Mesendoderm (in vitro differentiated cells): ENCODE data around the gene ADAT2.
"Not testable (repeated sequence)": the region's sequence is repeated elsewhere in the genome, so short reads cannot be mapped to it uniquely, and the experiment has no call there.

Experiments
- DNase-seq: peaks from one replicate; pipeline ENCODE4 v3.0.0; 2013
- H2AK5ac ChIP-seq: 2 replicates; pipeline ENCODE4 v1.6.1; 2013; ENCODE audit warnings: low read length, inconsistent platforms
- H2BK120ac ChIP-seq: 2 replicates; pipeline ENCODE4 v1.6.1; 2013; ENCODE audit warnings: low read depth, mild to moderate bottlenecking, low read length, moderate library complexity, mixed read lengths
- H2BK15ac ChIP-seq: replicated peaks from 2 replicates; pipeline ENCODE4 v1.6.1; 2013; ENCODE audit warnings: low read depth, mild to moderate bottlenecking, moderate library complexity
- H2BK5ac ChIP-seq: 2 replicates; pipeline ENCODE4 v1.6.1; 2013; ENCODE audit warnings: low read length, inconsistent platforms
- H3K18ac ChIP-seq: 2 replicates; pipeline ENCODE4 v1.6.1; 2013; ENCODE audit warnings: mild to moderate bottlenecking, low read length, mixed read lengths
- H3K23ac ChIP-seq: one replicate; pipeline ENCODE4 v1.6.1; 2013; ENCODE audit warnings: low read length
- H3K27ac ChIP-seq: 2 replicates; pipeline ENCODE4 v1.5.1; 2013; ENCODE audit warnings: low read depth, mild to moderate bottlenecking, inconsistent platforms, low read length, moderate library complexity
- H3K27me3 ChIP-seq: 2 replicates; pipeline ENCODE4 v1.6.1; 2013; ENCODE audit warnings: low read length, control low read depth, mild to moderate bottlenecking, inconsistent platforms; ENCODE audit not compliant: insufficient read depth, poor library complexity
- H3K36me3 ChIP-seq: 2 replicates; pipeline ENCODE4 v1.6.1; 2013; ENCODE audit warnings: low read length, inconsistent platforms; ENCODE audit not compliant: control insufficient read depth, insufficient read depth
- H3K4ac ChIP-seq: one replicate; pipeline ENCODE4 v1.6.1; 2013; ENCODE audit warnings: low read depth, mild to moderate bottlenecking, low read length, moderate library complexity
- H3K4me1 ChIP-seq: 2 replicates; pipeline ENCODE4 v1.6.1; 2013; ENCODE audit warnings: low read depth, low read length, inconsistent platforms; ENCODE audit not compliant: control insufficient read depth
- H3K4me2 ChIP-seq: 2 replicates; pipeline ENCODE4 v1.6.1; 2013; ENCODE audit warnings: low read length
- H3K4me3 ChIP-seq: 2 replicates; pipeline ENCODE4 v1.5.1; 2013; ENCODE audit warnings: mild to moderate bottlenecking, low read length
- H3K56ac ChIP-seq: one replicate; pipeline ENCODE4 v1.6.1; 2013; ENCODE audit warnings: low read length
- H3K79me1 ChIP-seq: 2 replicates; pipeline ENCODE4 v1.6.1; 2013; ENCODE audit warnings: low read length, inconsistent platforms
- H3K79me2 ChIP-seq: 2 replicates; pipeline ENCODE4 v1.6.1; 2013; ENCODE audit warnings: mild to moderate bottlenecking, low read length; ENCODE audit not compliant: control insufficient read depth, insufficient read depth
- H3K9ac ChIP-seq: 2 replicates; pipeline ENCODE4 v1.6.1; 2013; ENCODE audit warnings: low read length, inconsistent platforms
- H4K5ac ChIP-seq: one replicate; pipeline ENCODE4 v1.6.1; 2013; ENCODE audit warnings: low read length
- H4K8ac ChIP-seq: one replicate; pipeline ENCODE4 v1.6.1; 2013; ENCODE audit warnings: low read depth, mild to moderate bottlenecking, control low read depth, low read length, moderate library complexity
- WGBS: extraction: QIAGEN DNeasy Blood & Tissue Kit; methylation state at CpG from one replicate; pipeline ENCODE4 v1.1.7; 2013; ENCODE audit warnings: low lambda C conversion rate, missing lambda C conversion rate; ENCODE audit not compliant: insufficient coverage; ENCODE audit errors: extremely low coverage; 5-methylcytosine and 5-hydroxymethylcytosine counted together

Gene ADAT2

DNA sequence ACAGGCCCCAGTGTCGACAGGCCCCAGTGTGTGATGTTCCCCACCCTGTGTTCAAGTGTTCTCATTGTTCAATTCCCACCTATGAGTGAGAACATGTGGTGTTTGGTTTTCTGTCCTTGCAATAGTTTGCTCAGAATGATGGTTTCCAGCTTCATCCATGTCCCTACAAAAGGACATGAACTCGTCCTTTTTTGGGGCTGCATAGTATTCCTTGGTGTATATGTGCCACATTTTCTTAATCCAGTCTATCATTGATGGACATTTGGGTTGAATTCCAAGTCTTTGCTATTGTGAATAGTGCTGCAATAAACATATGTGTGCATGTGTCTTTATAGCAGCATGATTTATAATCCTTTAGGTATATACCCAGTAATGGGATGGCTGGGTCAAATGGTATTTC lies 18.3 kb upstream of the ADAT2 start:
- not testable (repeated sequence) for H3K18ac ChIP-seq, H3K79me1 ChIP-seq, H3K4me2 ChIP-seq, H3K23ac ChIP-seq, H2AK5ac ChIP-seq, H3K4me1 ChIP-seq, H3K4ac ChIP-seq, H3K36me3 ChIP-seq, H4K8ac ChIP-seq, H2BK5ac ChIP-seq, H3K4me3 ChIP-seq, H3K9ac ChIP-seq, H2BK15ac ChIP-seq, H3K27me3 ChIP-seq, H2BK120ac ChIP-seq, H3K56ac ChIP-seq, DNase-seq, H3K79me2 ChIP-seq, H4K5ac ChIP-seq, H3K27ac ChIP-seq
- WGBS, result no CpG with 5 or more reads among the region's 2 CpGs

DNA sequence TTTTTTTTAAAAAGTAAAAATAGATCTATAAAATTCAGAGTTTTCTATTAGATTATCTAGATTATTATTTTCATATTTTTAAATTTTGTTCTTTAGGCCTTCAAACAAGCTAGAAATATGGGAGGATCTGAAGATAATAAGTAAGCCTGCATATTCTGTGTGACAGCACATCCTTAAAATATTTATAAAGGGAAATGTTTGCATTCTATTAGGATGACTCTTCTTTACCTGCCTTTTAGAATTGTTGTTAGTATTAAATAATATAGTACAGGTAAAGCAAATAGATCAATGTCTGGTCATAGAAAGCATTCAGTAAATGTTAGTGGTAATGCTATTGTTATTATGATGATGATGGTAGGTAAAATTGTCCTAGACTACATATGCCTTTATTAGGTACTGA lies 17.5 kb upstream of the ADAT2 start:
- H3K56ac ChIP-seq, result no peak overlapping the region
- no peak overlapping the region for H4K5ac ChIP-seq
- H2BK120ac ChIP-seq, result no peak overlapping the region
- no peak overlapping the region for H3K9ac ChIP-seq
- no peak overlapping the region for H3K4me3 ChIP-seq
- H2BK5ac ChIP-seq, result no peak overlapping the region
- H3K18ac ChIP-seq, result no peak overlapping the region
- no peak overlapping the region for H2BK15ac ChIP-seq
- no peaks in the 10 kb centered on the region for H3K4me1 ChIP-seq
- no peak overlapping the region for H3K23ac ChIP-seq
- no peaks in the 10 kb centered on the region for H3K79me1 ChIP-seq
- no peak overlapping the region for H4K8ac ChIP-seq
- H3K27me3 ChIP-seq, result no peaks in the 10 kb centered on the region
- no peak overlapping the region for H3K27ac ChIP-seq
- DNase-seq, result no peak
- H2AK5ac ChIP-seq, result no peak overlapping the region
- no peaks in the 10 kb centered on the region for H3K36me3 ChIP-seq
- H3K4me2 ChIP-seq, result no peak overlapping the region
- no peak overlapping the region for H3K4ac ChIP-seq
- H3K79me2 ChIP-seq, result no peaks in the 10 kb centered on the region

DNA sequence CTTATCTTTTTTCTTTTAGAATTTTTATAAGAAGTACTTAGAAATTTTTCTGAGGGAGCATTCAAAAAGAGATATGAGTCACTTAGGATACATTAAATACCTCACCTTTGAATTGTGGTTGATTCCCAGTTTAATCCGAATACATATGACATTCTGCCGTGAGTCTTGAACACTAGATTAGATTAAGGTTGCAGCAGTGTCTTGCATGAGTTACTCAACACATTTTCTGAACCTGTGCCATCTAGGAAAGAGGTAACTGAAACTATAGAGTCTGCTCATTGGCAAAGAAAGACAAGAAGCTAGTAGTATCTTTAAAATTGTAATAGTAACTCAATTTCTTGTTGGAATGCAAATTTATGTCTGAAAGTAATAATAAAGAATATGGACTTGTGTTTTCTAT lies 15.1 kb upstream of the ADAT2 start:
- H3K18ac ChIP-seq, result no peak overlapping the region
- H3K4ac ChIP-seq, result no peak overlapping the region
- H3K4me2 ChIP-seq, result no peak overlapping the region
- no peak overlapping the region for H3K4me3 ChIP-seq
- H4K5ac ChIP-seq, result no peak overlapping the region
- H4K8ac ChIP-seq, result no peak overlapping the region
- no peak overlapping the region for H2BK5ac ChIP-seq
- no peaks in the 10 kb centered on the region for H3K36me3 ChIP-seq
- no CpG with 5 or more reads among the region's 2 CpGs for WGBS
- no peak overlapping the region for H2BK15ac ChIP-seq
- H3K79me1 ChIP-seq, result no peaks in the 10 kb centered on the region
- no peak overlapping the region for H3K56ac ChIP-seq
- no peaks in the 10 kb centered on the region for H3K27me3 ChIP-seq
- H2AK5ac ChIP-seq, result no peak overlapping the region
- no peak for DNase-seq
- H3K27ac ChIP-seq, result no peak overlapping the region
- H3K79me2 ChIP-seq, result no peaks in the 10 kb centered on the region
- no peak overlapping the region for H2BK120ac ChIP-seq
- H3K23ac ChIP-seq, result no peak overlapping the region
- H3K4me1 ChIP-seq, result no peaks in the 10 kb centered on the region
- H3K9ac ChIP-seq, result no peak overlapping the region

DNA sequence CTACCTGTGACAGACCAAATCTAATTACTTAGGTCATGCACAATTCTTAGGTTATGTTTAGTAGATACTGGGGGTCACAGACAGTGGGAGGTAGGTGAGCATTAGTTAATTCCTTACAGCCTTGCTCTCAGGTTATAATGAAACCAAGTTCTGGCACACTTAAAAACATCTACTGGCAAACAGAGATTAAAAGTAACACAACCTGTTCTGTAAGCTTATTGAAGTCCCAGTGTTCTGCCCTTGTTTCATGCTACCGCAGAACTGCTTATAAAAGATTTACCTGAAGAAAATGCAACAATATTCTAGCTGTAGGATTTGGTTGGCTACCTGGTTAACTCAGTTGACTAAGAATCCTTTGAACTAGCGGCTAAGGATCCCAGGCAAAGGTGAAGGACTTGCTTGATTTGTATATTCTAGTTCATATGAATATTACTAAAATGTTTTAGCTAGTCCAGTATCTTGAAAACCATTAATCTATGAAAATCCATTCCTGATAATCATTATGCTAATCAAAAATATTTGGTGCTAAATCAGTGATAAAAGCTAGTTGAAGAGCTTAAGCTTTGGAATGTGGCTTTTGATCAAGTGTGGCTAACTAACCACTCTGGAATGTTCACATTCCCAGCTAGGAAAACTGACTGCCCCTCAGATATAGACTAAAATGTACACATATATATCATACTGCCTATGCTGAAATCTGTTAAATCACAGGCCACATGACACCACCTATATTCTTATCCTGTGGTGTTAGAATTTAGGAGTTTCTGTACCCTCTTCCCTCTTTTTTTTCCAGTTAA lies 7.3 kb upstream of the ADAT2 start:
- H3K4ac ChIP-seq, result no peak overlapping the region
- H2BK5ac ChIP-seq, result no peak overlapping the region
- WGBS, result no CpG with 5 or more reads among the region's 2 CpGs
- no peak overlapping the region for H2BK120ac ChIP-seq
- H3K4me3 ChIP-seq, result no peak overlapping the region
- H4K5ac ChIP-seq, result no peak overlapping the region
- H3K27me3 ChIP-seq, result no peaks in the 10 kb centered on the region
- H3K4me1 ChIP-seq, result no peaks in the 10 kb centered on the region
- no peaks in the 10 kb centered on the region for H3K79me1 ChIP-seq
- H4K8ac ChIP-seq, result no peak overlapping the region
- no peak overlapping the region for H3K18ac ChIP-seq
- DNase-seq, result peak; percentile 37
- H3K79me2 ChIP-seq, result no peaks in the 10 kb centered on the region
- H3K27ac ChIP-seq, result no peak overlapping the region
- no peak overlapping the region for H3K4me2 ChIP-seq
- H3K56ac ChIP-seq, result no peak overlapping the region
- no peak overlapping the region for H2AK5ac ChIP-seq
- no peaks in the 10 kb centered on the region for H3K36me3 ChIP-seq
- H3K23ac ChIP-seq, result no peak overlapping the region
- H2BK15ac ChIP-seq, result no peak overlapping the region
- H3K9ac ChIP-seq, result no peak overlapping the region

DNA sequence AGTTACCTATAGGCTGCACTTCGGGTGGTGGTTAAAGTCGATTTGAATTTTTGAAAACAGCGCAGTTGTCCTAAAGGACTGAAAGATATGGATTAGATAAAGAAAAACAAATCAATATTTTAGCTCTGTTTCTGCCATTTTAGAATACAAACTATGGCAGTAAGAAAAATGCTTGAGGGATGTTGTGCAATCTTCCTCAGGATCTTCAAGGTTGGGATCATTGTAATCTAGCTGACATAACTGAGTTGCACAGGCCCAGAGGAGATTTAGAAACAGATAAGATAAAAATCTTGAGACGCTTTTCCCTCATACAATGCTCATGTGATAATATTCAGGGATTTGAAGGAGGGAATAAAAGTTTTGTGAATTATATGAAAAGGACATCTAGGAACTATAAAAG lies 1.0 kb upstream of the ADAT2 start:
- Histone ChIP-seq H3K9ac (peak overlapping the region; percentile 87), H2BK120ac (no peak overlapping the region), H2BK5ac (no peak overlapping the region), H3K27ac (no peak overlapping the region), H3K56ac (peak overlapping the region; percentile 93), H3K4me1 (no peaks in the 10 kb centered on the region), H3K79me2 (peaks cover 3% of the 10 kb centered on the region), H3K27me3 (no peaks in the 10 kb centered on the region), H3K4ac (no peak overlapping the region), H3K36me3 (no peaks in the 10 kb centered on the region), H3K23ac (no peak overlapping the region), H3K79me1 (peaks cover 5% of the 10 kb centered on the region), H2BK15ac (no peak overlapping the region), H4K8ac (no peak overlapping the region), H2AK5ac (no peak overlapping the region), H4K5ac (no peak overlapping the region), H3K4me2 (peak overlapping the region; percentile 75), H3K18ac (no peak overlapping the region), H3K4me3 (no peak overlapping the region)
- no CpG with 5 or more reads among the region's 4 CpGs for whole genome bisulfite sequencing
- peak; percentile 2 for DNase-seq
